Measurements from ENCODE around the gene TFCP2. TPM values are rescaled to one million over a fixed set of nuclear protein-coding genes. Genes with fewer than 3 reads are reported as not detected.

The TFCP2 gene
- total RNA-seq, 1 donor from 2014 or later: 30.2 TPM

DNA sequence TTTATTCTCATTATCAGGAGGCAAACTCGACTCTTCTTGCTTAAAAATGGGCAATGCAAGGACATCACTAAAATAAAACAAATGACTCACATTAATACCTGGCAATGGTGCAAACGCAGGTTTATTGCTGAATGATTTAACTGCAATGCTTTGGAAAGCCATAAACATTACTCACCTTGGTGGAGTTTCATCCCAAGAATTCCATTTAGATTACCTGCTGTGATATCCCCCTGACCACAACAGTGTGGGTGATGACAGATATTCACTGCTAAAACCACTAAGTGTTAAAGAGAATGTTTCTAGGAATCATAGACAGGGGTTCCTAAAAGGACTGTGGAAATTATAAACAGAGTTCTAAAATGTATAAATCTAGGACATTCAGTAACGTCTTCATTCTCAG lies 54.2 kb downstream of the TFCP2 start:
- no peak overlapping the region for H3K27ac ChIP-seq
- H3K4me1 ChIP-seq: no peaks in the 10 kb centered on the region
- no peaks in the 10 kb centered on the region for H3K27me3 ChIP-seq (ENCODE audit: low read depth)
- DNase-seq (no peak), ATAC-seq (no peak)
- intact Hi-C loops (cut with DNase I): no loop called here
- H3K9me3 ChIP-seq: no peaks in the 10 kb centered on the region
- H3K36me3 ChIP-seq: peaks cover 51% of the 10 kb centered on the region
- TF ChIP-seq, protein P1, sequence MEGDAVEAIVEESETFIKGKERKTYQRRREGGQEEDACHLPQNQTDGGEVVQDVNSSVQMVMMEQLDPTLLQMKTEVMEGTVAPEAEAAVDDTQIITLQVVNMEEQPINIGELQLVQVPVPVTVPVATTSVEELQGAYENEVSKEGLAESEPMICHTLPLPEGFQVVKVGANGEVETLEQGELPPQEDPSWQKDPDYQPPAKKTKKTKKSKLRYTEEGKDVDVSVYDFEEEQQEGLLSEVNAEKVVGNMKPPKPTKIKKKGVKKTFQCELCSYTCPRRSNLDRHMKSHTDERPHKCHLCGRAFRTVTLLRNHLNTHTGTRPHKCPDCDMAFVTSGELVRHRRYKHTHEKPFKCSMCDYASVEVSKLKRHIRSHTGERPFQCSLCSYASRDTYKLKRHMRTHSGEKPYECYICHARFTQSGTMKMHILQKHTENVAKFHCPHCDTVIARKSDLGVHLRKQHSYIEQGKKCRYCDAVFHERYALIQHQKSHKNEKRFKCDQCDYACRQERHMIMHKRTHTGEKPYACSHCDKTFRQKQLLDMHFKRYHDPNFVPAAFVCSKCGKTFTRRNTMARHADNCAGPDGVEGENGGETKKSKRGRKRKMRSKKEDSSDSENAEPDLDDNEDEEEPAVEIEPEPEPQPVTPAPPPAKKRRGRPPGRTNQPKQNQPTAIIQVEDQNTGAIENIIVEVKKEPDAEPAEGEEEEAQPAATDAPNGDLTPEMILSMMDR (IDR thresholded peaks at IDR 0.05): no peak
- no peak overlapping the region for H3K4me3 ChIP-seq

DNA sequence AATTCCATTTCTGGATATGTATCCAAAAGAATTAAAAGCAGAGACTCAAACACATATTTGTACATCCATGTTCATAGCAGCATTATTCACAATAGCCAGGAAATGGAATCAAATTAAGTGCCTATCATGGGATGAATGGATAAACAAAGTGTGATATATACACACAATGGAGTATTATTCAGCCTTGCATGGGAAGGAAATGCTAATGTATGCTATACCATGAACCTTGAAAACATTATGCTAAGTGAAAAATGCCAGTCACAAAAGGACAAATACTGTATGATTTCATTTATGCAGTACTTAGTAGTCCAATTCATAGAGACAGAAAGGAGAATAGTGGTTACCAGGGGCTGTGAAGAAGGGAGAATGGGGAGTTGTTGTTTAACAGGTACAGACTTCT lies 57.4 kb downstream of the TFCP2 start:
- no peaks in the 10 kb centered on the region for H3K27me3 ChIP-seq (ENCODE audit: low read depth)
- H3K4me1 ChIP-seq: no peaks in the 10 kb centered on the region
- H3K27ac ChIP-seq: no peak overlapping the region
- no peak overlapping the region for H3K4me3 ChIP-seq
- ATAC-seq: no peak
- intact Hi-C loops (cut with DNase I): no loop called here
- peaks cover 80% of the 10 kb centered on the region for H3K36me3 ChIP-seq
- TF ChIP-seq, protein P1 (IDR thresholded peaks at IDR 0.05): no peak
- DNase-seq: no peak
- H3K9me3 ChIP-seq: no peaks in the 10 kb centered on the region

DNA sequence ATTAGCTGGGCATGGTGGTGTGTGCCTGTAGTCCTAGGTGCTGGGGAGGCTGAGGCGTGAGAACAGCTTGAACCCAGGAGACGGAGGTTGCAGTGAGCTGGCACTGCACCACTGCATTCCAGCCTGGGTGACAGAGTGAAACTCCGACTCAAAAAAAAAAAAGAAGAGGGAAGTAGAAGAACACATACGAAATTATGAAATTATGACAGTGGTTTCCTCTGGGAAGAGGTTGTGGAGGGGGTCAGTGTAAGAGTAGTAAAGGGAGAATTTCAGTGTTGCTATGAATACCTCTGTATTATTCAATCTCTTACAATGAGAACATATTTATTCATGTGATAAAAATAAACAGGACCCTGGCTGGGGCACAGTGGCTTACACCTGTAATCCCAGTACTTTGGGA lies 64.8 kb downstream of the TFCP2 start:
- intact Hi-C loops (cut with DNase I): no loop called here
- Histone ChIP-seq H3K9me3 (no peaks in the 10 kb centered on the region), H3K36me3 (peaks cover 91% of the 10 kb centered on the region), H3K27me3 (ENCODE audit: low read depth) (no peaks in the 10 kb centered on the region), H3K4me1 (no peaks in the 10 kb centered on the region), H3K27ac (no peak overlapping the region), H3K4me3 (no peak overlapping the region)
- TF ChIP-seq, protein P1 (IDR thresholded peaks at IDR 0.05): no peak
- no peak for ATAC-seq
- DNase-seq: no peak

DNA sequence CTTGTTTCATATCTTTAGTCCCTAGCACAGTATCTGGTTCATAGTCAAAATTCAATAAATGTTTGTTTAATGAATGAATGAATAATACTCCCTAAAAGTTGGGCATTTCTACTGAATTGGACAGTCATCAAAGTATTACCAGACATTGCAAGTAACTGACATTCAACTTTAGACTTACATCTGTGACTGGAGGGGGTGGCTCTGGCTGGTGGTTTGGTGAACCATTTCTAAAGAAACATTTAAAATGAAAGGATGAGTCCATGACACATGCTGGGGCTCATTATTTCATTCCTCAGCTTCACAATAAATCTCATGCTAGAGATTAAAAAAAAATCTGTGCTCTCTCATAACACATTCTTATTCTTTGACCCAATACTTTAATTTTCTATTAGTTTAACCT lies 69.0 kb downstream of the TFCP2 start:
- Histone ChIP-seq H3K27me3 (ENCODE audit: low read depth) (no peaks in the 10 kb centered on the region), H3K4me1 (no peaks in the 10 kb centered on the region), H3K9me3 (no peaks in the 10 kb centered on the region), H3K27ac (no peak overlapping the region), H3K36me3 (peaks cover 93% of the 10 kb centered on the region), H3K4me3 (no peak overlapping the region)
- intact Hi-C loops (cut with DNase I): no loop called here
- ATAC-seq: no peak
- no peak for DNase-seq
- TF ChIP-seq, protein P1 (IDR thresholded peaks at IDR 0.05): no peak

DNA sequence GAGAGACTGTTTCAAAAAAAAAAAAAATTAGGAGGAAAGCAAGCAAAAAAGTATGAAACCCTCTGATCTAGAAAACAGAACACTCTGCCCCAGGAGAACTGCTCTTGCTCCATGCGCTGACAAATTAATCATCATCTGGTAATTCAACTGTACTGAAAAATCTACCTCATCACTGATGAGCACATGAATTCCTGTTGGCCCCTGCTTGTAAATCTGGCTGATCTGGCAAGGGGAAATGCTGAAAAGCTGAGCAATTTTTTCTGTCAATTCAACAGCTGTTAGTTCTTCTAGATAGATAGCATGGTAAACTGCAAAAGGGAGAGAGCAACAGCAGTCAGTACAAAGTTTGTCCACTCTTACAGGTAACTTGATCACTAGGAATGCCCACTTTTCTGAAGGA lies 74.3 kb downstream of the TFCP2 start:
- Histone ChIP-seq H3K4me3 (no peak overlapping the region), H3K4me1 (no peaks in the 10 kb centered on the region), H3K36me3 (peaks cover 100% of the 10 kb centered on the region), H3K27ac (no peak overlapping the region), H3K9me3 (no peaks in the 10 kb centered on the region), H3K27me3 (ENCODE audit: low read depth) (no peaks in the 10 kb centered on the region)
- ATAC-seq (no peak), DNase-seq (no peak)
- TF ChIP-seq, protein P1 (IDR thresholded peaks at IDR 0.05): no peak
- intact Hi-C loops (cut with DNase I): no loop called here

DNA sequence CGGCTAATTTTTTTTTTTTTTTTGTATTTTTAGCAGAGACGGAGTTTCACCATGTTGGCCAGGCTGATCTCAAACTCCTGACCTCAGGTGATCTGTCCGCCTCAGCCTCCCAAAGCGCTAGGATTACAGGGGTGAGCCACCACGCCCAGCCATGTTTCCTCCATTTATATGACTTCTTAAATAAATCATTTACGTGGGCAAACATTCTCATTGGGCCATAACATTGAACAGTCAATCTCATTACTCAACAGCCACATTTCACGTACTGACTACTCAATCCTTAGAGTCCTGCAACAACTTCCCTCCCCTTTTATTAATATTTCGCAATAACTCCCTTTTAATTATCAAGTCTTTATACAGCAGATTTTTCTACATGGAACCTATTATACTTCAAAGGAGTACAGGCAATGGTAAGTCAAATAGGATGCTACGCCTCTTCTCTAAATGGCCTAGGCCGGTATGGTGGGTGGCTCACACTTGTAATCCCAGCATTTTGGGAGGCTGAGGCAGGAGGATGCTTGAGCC lies 82.2 kb downstream of the TFCP2 start:
- TF ChIP-seq, protein P1 (IDR thresholded peaks at IDR 0.05): no peak
- intact Hi-C loops (cut with DNase I): no loop called here
- no peak for DNase-seq
- Histone ChIP-seq H3K4me1 (no peaks in the 10 kb centered on the region), H3K27me3 (ENCODE audit: low read depth) (no peaks in the 10 kb centered on the region), H3K27ac (no peak overlapping the region), H3K9me3 (no peaks in the 10 kb centered on the region), H3K4me3 (no peak overlapping the region), H3K36me3 (peaks cover 24% of the 10 kb centered on the region)
- no peak for ATAC-seq

All from lower lobe of right lung (tissue), 2 donors.